Dermis blood vessel endothelial cell (primary cell): Measurements from ENCODE around the gene GJC3. TPM values are rescaled to one million over a fixed set of nuclear protein-coding genes. Genes with fewer than 3 reads are reported as not detected.
"Not testable (repeated sequence)": the region's sequence is repeated elsewhere in the genome, so short reads cannot be mapped to it uniquely, and the experiment has no call there.

Experiments
- DNase-seq: peaks from one replicate; pipeline ENCODE4 v3.0.0; 2010
- total RNA-seq: library from RNA; depleted of rRNA; stranded (reverse); fragments of >200 nt; gene quantifications from 2 replicates; pipeline ENCODE4 v1.2.3, GENCODE V29; 2014

Gene GJC3
- total RNA-seq, result 0.42 and 0.51 TPM in 2 replicates

GRCh38 chr7:99928994-99929729 is at the start of gene GJC3:
Gene GJC3, minus strand, starts transcription at chr7:99929620. Its CDS starts 0 bp downstream, at chr7:99929620.
- DNase-seq, result peak; percentile 82

- no peak for DNase-seq
These were observed 47.2 kb upstream of the GJC3 start for GRCh38 chr7:99976626-99977025.

GRCh38 chr7:99975782-99976521 is 46.5 kb upstream of the GJC3 start, which contains the start of gene AZGP1:
Gene AZGP1, minus strand, starts transcription at chr7:99976031. Its CDS starts 11 bp downstream, at chr7:99976020.
- no peak for DNase-seq

- DNase-seq, result no peak
These were observed 45.3 kb upstream of the GJC3 start for GRCh38 chr7:99974681-99975080.

- not testable (repeated sequence) for DNase-seq
These were observed 44.4 kb upstream of the GJC3 start for GRCh38 chr7:99973817-99974216.

- DNase-seq, result no peak
These were observed 41.8 kb upstream of the GJC3 start for GRCh38 chr7:99971242-99971641.

- DNase-seq, result not testable (repeated sequence)
These were observed 40.4 kb upstream of the GJC3 start for GRCh38 chr7:99969813-99970212.

GRCh38 chr7:99969298-99969697 is 39.9 kb upstream of the GJC3 start:
- DNase-seq, result no peak

GRCh38 chr7:99958564-99959227 is 29.3 kb upstream of the GJC3 start:
- DNase-seq, result no peak

- no peak for DNase-seq
These were observed 25.8 kb upstream of the GJC3 start for GRCh38 chr7:99955247-99955646.

- not testable (repeated sequence) for DNase-seq
These were observed 25.2 kb upstream of the GJC3 start for GRCh38 chr7:99954643-99955042.

- DNase-seq, result no peak
These were observed 24.2 kb upstream of the GJC3 start for GRCh38 chr7:99953649-99954048.

- DNase-seq, result not testable (repeated sequence)
These were observed 23.2 kb upstream of the GJC3 start for GRCh38 chr7:99952649-99953048.

GRCh38 chr7:99950819-99951218 is 21.4 kb upstream of the GJC3 start:
- DNase-seq, result not testable (repeated sequence)

- DNase-seq, result peak; percentile 54
These were observed 20.3 kb upstream of the GJC3 start for GRCh38 chr7:99949645-99950228.

GRCh38 chr7:99947608-99948007 is 18.2 kb upstream of the GJC3 start:
- DNase-seq, result no peak

- no peak for DNase-seq
These were observed 15.2 kb upstream of the GJC3 start for GRCh38 chr7:99944497-99945070.

- no peak for DNase-seq
These were observed 14.4 kb upstream of the GJC3 start for GRCh38 chr7:99943641-99944496.

GRCh38 chr7:99938296-99938695 is 8.9 kb upstream of the GJC3 start:
- DNase-seq, result no peak

GRCh38 chr7:99935009-99935408 is 5.6 kb upstream of the GJC3 start:
- not testable (repeated sequence) for DNase-seq

- no peak for DNase-seq
These were observed 956 bp upstream of the GJC3 start for GRCh38 chr7:99930376-99930775.

- DNase-seq, result no peak
These were observed 272 bp upstream of the GJC3 start for GRCh38 chr7:99929730-99930053.
